ENCODE data around the gene THOC6. TPM values are rescaled to one million over a fixed set of nuclear protein-coding genes. Genes with fewer than 3 reads are reported as not detected.

Gene THOC6
- total and polyA plus RNA-seq, 12 donors, result 7.0 to 40.3 (median 10.6) TPM

DNA sequence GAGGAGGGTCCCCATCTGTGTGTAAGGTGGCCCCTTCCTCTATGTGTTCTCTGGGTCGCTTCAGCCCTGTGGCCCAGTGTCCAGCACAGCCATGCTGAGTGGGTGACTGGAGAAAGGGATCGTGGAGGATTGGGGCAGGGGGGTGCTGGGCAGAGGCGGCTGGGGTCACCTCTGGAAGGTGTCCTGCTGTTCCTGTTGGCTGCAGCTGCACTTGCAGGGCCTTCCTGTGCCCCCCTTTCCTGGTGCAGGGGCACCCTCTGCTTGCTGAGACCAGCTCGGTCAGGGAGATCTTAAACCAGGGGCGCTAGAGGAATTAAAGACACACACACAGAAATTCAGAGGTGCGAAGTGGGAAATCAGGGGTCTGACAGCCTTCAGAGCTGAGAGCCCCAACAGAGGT lies 52.7 kb downstream of the THOC6 start:
- 67 to 70% methylated on average over 6 of the region's 6 CpGs for WGBS, 2 donors
- H3K4me1 ChIP-seq, result peaks cover 0 to 20% (median 2%) of the 10 kb centered on the region in 9 donors
- peaks cover 0 to 35% (median 0%) of the 10 kb centered on the region in 9 donors for H3K36me3 ChIP-seq
- ATAC-seq (no peak), DNase-seq (no peak)
- no peaks in the 10 kb centered on the region for H3K9me3 ChIP-seq
- TF ChIP-seq, protein P1, sequence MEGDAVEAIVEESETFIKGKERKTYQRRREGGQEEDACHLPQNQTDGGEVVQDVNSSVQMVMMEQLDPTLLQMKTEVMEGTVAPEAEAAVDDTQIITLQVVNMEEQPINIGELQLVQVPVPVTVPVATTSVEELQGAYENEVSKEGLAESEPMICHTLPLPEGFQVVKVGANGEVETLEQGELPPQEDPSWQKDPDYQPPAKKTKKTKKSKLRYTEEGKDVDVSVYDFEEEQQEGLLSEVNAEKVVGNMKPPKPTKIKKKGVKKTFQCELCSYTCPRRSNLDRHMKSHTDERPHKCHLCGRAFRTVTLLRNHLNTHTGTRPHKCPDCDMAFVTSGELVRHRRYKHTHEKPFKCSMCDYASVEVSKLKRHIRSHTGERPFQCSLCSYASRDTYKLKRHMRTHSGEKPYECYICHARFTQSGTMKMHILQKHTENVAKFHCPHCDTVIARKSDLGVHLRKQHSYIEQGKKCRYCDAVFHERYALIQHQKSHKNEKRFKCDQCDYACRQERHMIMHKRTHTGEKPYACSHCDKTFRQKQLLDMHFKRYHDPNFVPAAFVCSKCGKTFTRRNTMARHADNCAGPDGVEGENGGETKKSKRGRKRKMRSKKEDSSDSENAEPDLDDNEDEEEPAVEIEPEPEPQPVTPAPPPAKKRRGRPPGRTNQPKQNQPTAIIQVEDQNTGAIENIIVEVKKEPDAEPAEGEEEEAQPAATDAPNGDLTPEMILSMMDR (IDR thresholded peaks at IDR 0.05), result no peak
- no peaks in the 10 kb centered on the region for H3K27me3 ChIP-seq
- intact Hi-C loops (cut with DNase I), result no loop called here
- peak overlapping the region in 1 of 10 donors; percentile 87 for H3K27ac ChIP-seq
- no peak overlapping the region for H3K4me3 ChIP-seq

Other genes with a start within 250 kb of the THOC6 start
- gene ELOB, start 246.8 kb upstream of the THOC6 start, total RNA-seq, result 100 to 1,000 TPM; 248 to 373 (median 323) TPM
- gene ELOB, start 246.8 kb upstream of the THOC6 start, polyA plus RNA-seq, result 1,000 to 10,000 TPM in 1 of 2 donors, 100 to 1,000 TPM in 1; 511 to 1,196 TPM
- under 1 TPM in 1 of 10 donors, not detected in 9; 0.60 TPM for gene PRSS33, start 236.5 kb upstream of the THOC6 start, total RNA-seq
- gene PRSS33, start 236.5 kb upstream of the THOC6 start, polyA plus RNA-seq, result not detected
- gene PRSS41, start 225.6 kb upstream of the THOC6 start, total RNA-seq, result not detected
- not detected for gene PRSS41, start 225.6 kb upstream of the THOC6 start, polyA plus RNA-seq
- gene PRSS21, start 206.8 kb upstream of the THOC6 start, total RNA-seq, result under 1 TPM in 1 of 10 donors, not detected in 9; 0.20 TPM
- gene PRSS21, start 206.8 kb upstream of the THOC6 start, polyA plus RNA-seq, result not detected
- gene ZG16B, start 193.7 kb upstream of the THOC6 start, total RNA-seq, result under 1 TPM in 2 of 10 donors, not detected in 8; 0.44 to 0.88 TPM
- gene ZG16B, start 193.7 kb upstream of the THOC6 start, polyA plus RNA-seq, result under 1 TPM in 1 of 2 donors, not detected in 1; 0.07 TPM
- gene PRSS22, start 165.9 kb upstream of the THOC6 start, total RNA-seq, result under 1 TPM in 1 of 10 donors, not detected in 9; 0.21 TPM
- not detected for gene PRSS22, start 165.9 kb upstream of the THOC6 start, polyA plus RNA-seq
- gene FLYWCH2, start 140.8 kb upstream of the THOC6 start, total RNA-seq, result 10 to 100 TPM; 18.1 to 28.9 (median 21.9) TPM
- gene FLYWCH2, start 140.8 kb upstream of the THOC6 start, polyA plus RNA-seq, result 10 to 100 TPM; 36.8 to 65.7 TPM
- 10 to 100 TPM; 27.1 to 42.3 (median 32.8) TPM for gene FLYWCH1, start 112.1 kb upstream of the THOC6 start, total RNA-seq
- 10 to 100 TPM; 22.1 to 41.0 TPM for gene FLYWCH1, start 112.1 kb upstream of the THOC6 start, polyA plus RNA-seq
- not detected for gene KREMEN2, start 59.8 kb upstream of the THOC6 start, total RNA-seq
- not detected for gene KREMEN2, start 59.8 kb upstream of the THOC6 start, polyA plus RNA-seq
- gene PAQR4, start 54.7 kb upstream of the THOC6 start, total RNA-seq, result 10 to 100 TPM in 1 of 10 donors, 1 to 10 TPM in 9; 3.7 to 13.8 (median 6.5) TPM
- gene PAQR4, start 54.7 kb upstream of the THOC6 start, polyA plus RNA-seq, result 10 to 100 TPM in 1 of 2 donors, 1 to 10 TPM in 1; 8.2 to 17.9 TPM
- gene PKMYT1, start 43.6 kb upstream of the THOC6 start, total RNA-seq, result 1 to 10 TPM in 2 of 10 donors, under 1 TPM in 7, not detected in 1; 0.34 to 4.2 (median 0.66) TPM
- gene PKMYT1, start 43.6 kb upstream of the THOC6 start, polyA plus RNA-seq, result 1 to 10 TPM; 1.4 to 3.7 TPM
- 1 to 10 TPM in 3 of 10 donors, under 1 TPM in 7; 0.19 to 1.5 (median 0.79) TPM for gene CLDN9, start 11.1 kb upstream of the THOC6 start, total RNA-seq
- 1 to 10 TPM; 1.0 to 3.2 TPM for gene CLDN9, start 11.1 kb upstream of the THOC6 start, polyA plus RNA-seq
- under 1 TPM in 1 of 10 donors, not detected in 9; 0.28 TPM for gene CLDN6, start 5.9 kb upstream of the THOC6 start, total RNA-seq
- under 1 TPM in 1 of 2 donors, not detected in 1; 0.03 TPM for gene CLDN6, start 5.9 kb upstream of the THOC6 start, polyA plus RNA-seq
- gene TNFRSF12A, start 3.7 kb upstream of the THOC6 start, total RNA-seq, result 100 to 1,000 TPM in 4 of 10 donors, 10 to 100 TPM in 6; 28.0 to 319 (median 92.3) TPM
- 100 to 1,000 TPM; 215 to 740 TPM for gene TNFRSF12A, start 3.7 kb upstream of the THOC6 start, polyA plus RNA-seq
- 10 to 100 TPM; 41.8 to 62.8 (median 55.8) TPM for gene HCFC1R1, start 93 bp upstream of the THOC6 start, total RNA-seq
- gene HCFC1R1, start 93 bp upstream of the THOC6 start, polyA plus RNA-seq, result 100 to 1,000 TPM in 1 of 2 donors, 10 to 100 TPM in 1; 71.8 to 370 TPM
- not detected for gene BICDL2, start 12.9 kb downstream of the THOC6 start, total RNA-seq
- gene BICDL2, start 12.9 kb downstream of the THOC6 start, polyA plus RNA-seq, result under 1 TPM in 1 of 2 donors, not detected in 1; 0.04 TPM
- gene MMP25, start 22.5 kb downstream of the THOC6 start, total RNA-seq, result 1 to 10 TPM in 5 of 10 donors, under 1 TPM in 5; 0.26 to 3.9 (median 1.2) TPM
- under 1 TPM; 0.30 to 0.95 TPM for gene MMP25, start 22.5 kb downstream of the THOC6 start, polyA plus RNA-seq
- gene IL32, start 41.6 kb downstream of the THOC6 start, total RNA-seq, result 100 to 1,000 TPM in 1 of 10 donors, 10 to 100 TPM in 9; 23.4 to 204 (median 45.4) TPM
- 100 to 1,000 TPM in 1 of 2 donors, 10 to 100 TPM in 1; 80.6 to 116 TPM for gene IL32, start 41.6 kb downstream of the THOC6 start, polyA plus RNA-seq
- gene ZSCAN10, start 75.3 kb downstream of the THOC6 start, total RNA-seq, result not detected
- under 1 TPM; 0.01 to 0.07 TPM for gene ZSCAN10, start 75.3 kb downstream of the THOC6 start, polyA plus RNA-seq
- gene ZNF205, start 88.6 kb downstream of the THOC6 start, total RNA-seq, result 1 to 10 TPM; 5.8 to 9.0 (median 7.6) TPM
- gene ZNF205, start 88.6 kb downstream of the THOC6 start, polyA plus RNA-seq, result 10 to 100 TPM; 13.8 to 26.9 TPM
- 1 to 10 TPM; 5.9 to 9.2 (median 7.7) TPM for gene ZNF213, start 111.0 kb downstream of the THOC6 start, total RNA-seq
- gene ZNF213, start 111.0 kb downstream of the THOC6 start, polyA plus RNA-seq, result 10 to 100 TPM in 1 of 2 donors, 1 to 10 TPM in 1; 6.9 to 10.1 TPM
- gene OR1F1, start 164.2 kb downstream of the THOC6 start, total RNA-seq, result not detected
- not detected for gene OR1F1, start 164.2 kb downstream of the THOC6 start, polyA plus RNA-seq
- 1 to 10 TPM; 4.6 to 8.9 (median 6.1) TPM for gene ZNF200, start 211.1 kb downstream of the THOC6 start, total RNA-seq
- 1 to 10 TPM; 2.9 to 5.4 TPM for gene ZNF200, start 211.1 kb downstream of the THOC6 start, polyA plus RNA-seq
- 1 to 10 TPM in 2 of 10 donors, under 1 TPM in 8; 0.11 to 3.1 (median 0.53) TPM for gene MEFV, start 232.6 kb downstream of the THOC6 start, total RNA-seq
- under 1 TPM; 0.19 to 0.37 TPM for gene MEFV, start 232.6 kb downstream of the THOC6 start, polyA plus RNA-seq

Data from heart right ventricle (tissue), 16 donors.